Measurements from ENCODE around the gene EEF1G.
"Not testable (repeated sequence)": the region's sequence is repeated elsewhere in the genome, so short reads cannot be mapped to it uniquely, and the experiment has no call there.

The EEF1G gene

DNA sequence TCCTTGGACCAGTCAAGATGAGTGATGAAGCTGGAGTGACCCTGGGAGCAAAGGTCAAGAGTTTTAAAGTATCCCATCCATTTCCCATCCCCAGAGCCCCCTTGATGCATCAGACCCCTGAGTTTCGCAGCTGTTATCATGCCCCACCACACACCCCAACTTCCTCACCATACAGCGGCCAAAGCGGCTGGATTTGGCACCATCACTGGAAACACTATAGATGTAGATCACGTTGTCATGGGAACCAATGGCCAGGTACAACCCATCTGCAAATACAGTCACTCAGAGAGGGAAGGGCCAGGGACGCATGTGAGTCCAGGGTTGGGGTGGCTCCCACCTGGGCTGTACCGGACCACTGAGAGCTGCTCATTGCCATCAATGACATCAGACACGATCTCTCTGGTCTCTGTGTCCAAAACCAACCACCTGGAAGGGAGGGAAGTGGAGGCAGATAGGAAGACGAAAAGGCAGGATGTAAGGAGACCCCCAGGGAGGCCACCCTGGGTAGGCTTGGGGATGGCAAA is 30.1 kb upstream of the EEF1G start:
- no peak for DNase-seq (ENCODE audit: low read depth)

DNA sequence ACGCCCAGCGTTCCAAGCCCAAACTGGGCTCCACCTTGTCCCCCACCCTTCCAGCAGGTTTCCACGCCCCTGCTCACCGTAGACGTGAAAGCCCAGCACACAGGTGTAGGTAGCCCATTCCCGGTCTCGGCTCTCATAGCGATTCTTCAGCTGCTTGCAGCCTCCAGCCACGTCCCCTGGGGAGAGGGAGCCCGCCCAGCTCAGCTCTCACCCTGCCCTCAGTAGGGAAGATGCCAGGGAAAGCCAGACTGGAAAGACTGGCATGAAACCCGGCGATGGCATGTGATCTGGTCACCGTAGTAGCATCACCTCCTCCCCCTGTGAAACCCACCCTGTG is 29.3 kb upstream of the EEF1G start:
- no peak for DNase-seq (ENCODE audit: low read depth)

DNA sequence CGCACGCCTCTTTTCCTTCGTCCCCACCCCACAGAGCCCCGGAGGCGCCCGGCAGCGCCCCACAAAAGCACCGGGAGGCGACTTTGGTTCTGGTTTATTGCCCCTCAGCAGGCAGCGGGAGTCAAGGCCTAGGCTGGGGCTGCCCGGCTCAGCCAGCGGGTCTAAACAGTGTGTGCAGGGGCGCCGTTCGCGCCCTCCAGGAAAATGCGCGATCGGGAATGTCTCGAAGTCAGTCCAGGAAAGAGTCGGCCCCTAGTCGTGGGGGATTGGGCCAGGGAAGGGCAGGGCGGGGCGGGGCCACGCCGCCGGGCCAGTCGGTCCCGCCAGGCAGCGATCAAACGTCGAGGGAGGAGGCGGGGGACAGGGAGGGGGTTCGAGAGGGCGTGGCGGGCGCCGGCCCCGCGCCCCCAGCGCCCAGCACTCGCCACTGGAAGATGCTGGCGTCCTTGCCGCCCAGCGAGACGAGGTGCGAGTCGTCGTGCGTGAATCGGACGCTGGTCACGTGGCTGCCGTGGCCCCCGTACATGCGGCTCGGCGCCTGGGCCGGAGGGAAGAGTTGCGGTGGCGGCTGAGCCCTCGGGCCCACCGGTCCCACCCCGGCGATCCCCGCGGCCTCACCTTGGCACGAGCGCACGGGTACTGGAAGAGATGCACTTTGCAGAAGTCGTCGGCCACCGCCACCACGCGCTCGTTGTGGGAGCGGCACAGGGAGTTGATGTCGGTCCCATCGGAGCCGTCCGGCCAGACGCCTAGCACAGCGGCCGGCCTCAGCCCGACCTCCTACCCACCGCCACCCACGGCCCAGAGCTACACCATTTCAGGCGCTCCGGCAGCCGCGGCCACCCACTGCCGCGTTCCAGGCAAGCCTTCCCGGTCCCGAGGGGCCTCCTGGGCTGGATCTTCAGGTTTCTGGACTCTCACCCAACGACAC is 28.7 kb upstream of the EEF1G start:
- DNase-seq (ENCODE audit: low read depth): no peak

DNA sequence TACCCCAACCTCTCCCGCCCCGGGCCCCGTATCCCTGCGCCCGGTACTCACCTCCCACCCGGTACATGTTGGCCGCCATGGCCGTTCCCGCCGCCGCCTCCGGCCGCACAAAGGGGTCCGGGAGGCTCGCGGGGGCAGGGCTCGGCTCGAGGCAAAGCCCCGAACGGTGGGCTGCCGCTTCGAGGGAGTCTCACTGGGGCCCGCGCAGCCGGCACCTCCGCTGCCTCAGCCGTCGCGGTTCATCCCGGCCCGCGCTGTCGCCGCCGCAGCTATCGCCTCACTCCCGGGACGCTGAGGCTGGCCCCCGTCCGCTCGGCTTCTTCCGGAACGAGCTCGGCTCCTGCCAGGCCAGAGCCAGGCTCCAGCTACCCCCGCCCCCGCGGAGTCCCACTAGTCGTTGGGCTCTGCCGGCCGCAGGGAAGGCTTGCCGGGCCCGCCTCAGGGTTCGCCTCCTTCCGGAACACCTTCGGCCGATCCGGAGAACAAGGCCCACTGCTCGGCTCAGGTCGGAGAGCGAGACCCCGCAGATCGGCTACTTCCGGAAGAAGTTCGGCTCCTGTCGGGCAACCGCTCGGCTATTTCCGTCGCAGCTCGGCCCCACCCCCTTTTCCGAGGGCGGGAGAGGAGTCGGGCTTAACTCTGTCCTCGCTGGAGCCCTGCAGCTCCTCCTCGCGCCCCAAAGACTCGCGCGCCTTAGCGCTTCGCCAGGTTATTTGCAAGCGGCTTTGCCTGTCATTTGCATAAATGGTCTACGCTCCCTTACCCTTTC is 27.9 kb upstream of the EEF1G start, which contains the start of gene MTA2:
TSS of gene MTA2 (minus strand) at position 494 of the 769 bp plus-strand sequence. CDS start at position 79, 415 bp downstream.
- DNase-seq (ENCODE audit: low read depth): peak; percentile 99

DNA sequence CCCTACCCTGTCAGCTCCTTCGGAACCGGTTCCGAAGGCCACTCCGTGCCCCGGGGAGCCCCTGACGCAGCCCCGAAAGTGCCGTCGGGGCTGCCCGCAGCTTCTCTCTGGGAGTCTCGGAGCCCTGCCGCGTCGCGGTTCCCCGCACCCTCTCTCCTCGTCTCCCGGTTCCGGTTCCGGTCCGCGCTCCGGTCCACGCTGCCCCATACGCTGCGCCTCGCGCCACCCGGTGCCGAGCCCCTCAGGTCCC is 27.4 kb upstream of the EEF1G start:
- DNase-seq (ENCODE audit: low read depth): peak; percentile 32

DNA sequence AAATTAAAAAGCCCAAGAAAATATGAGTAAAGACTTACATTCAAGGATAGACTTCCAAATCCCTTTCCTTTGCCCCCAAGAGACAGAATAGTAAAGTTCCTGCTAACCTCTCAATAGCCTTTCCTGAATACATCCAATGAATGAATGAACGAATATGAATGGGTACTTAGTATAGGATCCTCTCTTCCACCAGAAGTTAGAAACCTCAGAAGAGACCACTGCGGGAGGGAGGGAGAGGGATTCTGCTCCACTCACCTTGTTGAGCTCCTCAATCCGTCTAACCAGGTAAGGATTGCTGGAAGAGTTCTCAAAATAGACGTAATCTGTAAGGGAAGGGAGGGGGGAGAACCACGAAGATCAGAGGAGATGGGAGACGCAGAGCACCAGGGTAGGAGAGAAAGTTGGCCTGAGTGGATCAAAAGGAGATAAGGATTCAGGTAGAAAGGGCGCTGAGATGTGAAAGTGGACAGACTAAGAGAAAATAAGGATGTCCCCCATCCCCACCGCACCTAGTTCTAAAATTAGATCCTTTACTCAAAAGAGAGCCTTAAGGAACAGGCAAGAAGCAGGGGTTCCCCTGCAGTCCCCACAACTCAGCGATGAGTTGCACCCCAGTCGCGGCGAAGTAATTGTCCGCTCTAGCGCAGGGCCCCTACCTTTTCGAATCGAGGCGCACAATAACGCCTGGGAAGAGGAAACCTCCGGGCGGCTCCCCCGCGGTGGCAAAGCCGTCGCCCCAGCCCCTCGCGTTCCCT is 26.9 kb upstream of the EEF1G start:
- DNase-seq (ENCODE audit: low read depth): peak; percentile 13

DNA sequence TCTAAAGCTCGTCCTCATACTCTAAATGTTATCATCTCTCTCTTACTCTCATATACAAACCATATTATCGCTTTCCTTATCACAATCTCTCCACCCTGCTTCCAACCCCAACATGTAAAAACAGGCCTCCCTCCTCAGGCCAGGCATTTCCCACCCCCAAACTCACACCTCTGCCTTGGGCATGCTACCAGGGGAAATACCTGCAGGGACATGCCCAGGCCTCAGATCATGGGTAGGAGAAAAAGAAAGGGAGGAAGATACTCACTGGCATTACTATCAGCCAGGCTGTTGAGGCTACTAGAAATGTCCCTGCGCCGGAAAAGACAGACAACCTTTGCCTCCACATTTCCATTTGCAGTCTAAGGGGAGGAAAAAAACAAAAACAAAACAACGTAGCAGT is 26.2 kb upstream of the EEF1G start:
- DNase-seq (ENCODE audit: low read depth): no peak

DNA sequence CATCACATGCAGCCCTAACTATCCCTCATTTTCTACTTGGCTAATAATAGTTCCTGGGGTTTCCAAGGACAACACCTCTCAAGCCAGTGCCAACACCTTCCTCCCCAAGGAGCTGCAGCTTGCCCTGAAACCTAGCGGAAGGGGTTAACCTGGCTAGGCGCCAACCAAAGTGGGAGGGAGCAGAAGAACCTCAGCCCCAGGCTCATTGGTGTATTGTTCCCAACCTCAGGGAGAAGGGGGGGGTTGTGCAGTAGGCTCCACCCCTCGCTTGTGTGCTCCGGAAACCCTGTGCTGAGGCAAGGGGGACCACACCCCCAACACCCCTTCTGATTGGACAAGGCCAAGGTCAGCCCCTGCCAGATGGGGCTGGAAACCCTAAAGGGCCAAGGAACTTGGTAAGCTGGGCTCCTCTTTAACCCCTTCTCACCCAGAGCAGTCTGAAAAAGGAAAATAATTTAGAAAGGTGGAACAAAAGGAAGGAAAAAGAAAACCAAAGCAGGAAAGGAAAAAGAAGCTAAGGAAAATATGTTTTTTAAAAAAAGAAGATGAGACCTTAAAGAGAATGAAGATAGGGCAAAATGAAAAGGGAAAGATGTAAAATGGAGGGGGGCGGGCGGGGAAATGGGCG is 25.5 kb upstream of the EEF1G start:
- peak; percentile 93 for DNase-seq (ENCODE audit: low read depth)

DNA sequence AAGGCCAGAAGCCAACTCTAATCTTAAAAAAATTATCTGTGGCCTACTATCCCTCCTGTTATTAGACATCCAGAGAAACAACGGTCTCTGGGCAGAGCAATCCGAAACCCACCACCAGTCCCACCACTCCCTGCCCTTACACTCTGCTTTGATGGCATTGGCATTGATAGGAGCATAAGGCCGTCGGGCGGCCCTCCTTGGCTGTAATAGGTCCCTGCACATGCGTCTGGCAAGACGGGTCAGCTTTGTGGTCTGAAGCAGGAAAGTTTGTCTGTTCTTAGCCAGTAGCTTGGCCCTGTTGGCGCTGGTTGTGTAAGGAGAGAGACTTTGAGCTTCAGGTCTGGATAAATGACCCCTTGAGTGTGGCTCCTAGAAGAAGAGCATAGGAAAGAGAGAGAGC is 21.4 kb upstream of the EEF1G start:
- no peak for DNase-seq (ENCODE audit: low read depth)

DNA sequence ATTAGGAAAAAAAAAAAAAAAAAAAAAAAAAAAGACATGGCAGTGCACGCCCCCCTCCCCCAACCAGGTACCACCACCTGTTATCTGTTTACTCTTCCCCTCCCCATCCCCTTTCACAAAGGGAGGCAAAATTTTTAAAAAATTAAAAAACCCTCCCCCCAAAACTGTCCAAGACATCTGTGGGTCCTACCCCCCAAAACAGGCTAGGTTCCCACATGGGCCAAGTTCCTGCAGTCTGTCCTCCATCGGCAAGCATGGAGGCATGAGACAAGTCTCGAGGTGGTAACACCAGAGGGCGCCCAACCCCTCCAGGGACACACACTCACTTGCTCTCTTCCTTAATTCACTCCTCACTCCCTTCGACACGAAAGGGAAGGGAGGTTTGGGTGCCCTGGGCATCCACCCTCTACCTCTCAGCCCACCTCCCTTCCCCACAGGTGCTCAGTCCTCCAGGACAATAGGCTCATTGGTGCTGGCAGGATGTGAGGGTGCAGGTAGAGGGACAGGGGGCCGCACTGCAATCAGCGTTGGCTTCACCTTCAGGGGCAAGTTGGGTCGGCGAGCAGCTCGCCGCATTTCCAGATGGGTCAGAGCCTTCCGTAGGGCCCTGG is 19.8 kb upstream of the EEF1G start:
- DNase-seq (ENCODE audit: low read depth): peak; percentile 54

DNA sequence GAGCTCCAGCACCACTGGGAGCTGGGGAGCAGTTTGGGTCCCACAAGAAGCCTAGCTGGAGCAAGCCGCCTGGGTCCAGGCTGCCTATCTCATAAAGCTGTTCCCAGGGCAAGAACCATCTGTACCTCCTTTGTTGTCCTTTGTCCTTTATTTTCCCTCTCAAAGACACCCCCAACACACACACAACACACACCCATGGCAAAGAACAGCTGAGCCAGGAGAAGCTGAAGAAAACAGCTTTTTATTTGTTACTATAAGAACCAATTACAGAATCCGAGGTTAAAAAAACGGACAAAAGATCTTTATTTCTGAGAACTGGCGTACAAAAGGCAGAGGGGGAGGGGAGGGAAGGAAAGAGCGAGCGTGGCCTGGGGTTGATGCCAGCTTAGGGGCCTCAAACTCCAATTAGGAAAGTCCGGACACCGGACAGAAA is 19.3 kb upstream of the EEF1G start:
- DNase-seq (ENCODE audit: low read depth): no peak

DNA sequence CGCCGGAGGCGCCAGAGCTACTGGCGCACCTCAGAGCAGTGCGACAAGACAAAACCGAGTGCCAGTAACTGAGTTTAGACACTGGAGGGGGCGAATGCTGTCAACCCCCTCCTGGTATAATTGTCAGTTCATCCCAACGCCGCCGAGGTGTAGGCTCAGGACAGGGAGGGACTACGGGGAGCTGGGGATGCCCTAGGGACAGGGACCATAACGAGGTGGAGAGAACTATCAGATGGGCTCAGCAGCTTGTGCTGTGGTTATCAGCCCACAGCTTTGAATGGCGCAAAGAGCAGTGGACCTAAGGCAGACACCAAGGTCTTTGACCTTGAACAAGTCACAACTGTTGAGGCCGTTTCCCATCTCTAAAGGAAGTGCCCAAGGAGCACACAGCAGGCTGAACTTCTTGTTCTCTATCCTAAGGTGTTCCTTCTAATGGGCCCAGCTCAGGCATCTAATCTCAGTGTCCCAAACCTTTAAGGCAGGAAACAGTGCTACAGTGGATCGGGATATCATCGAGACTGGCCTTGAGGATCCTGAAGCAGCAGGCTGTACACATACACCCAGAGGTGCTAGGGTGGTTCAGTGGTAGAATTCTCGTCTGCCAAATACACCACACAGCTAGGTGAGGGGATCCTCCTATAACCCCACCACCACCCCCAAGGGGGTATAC is 18.6 kb upstream of the EEF1G start:
- no peak for DNase-seq (ENCODE audit: low read depth)

DNA sequence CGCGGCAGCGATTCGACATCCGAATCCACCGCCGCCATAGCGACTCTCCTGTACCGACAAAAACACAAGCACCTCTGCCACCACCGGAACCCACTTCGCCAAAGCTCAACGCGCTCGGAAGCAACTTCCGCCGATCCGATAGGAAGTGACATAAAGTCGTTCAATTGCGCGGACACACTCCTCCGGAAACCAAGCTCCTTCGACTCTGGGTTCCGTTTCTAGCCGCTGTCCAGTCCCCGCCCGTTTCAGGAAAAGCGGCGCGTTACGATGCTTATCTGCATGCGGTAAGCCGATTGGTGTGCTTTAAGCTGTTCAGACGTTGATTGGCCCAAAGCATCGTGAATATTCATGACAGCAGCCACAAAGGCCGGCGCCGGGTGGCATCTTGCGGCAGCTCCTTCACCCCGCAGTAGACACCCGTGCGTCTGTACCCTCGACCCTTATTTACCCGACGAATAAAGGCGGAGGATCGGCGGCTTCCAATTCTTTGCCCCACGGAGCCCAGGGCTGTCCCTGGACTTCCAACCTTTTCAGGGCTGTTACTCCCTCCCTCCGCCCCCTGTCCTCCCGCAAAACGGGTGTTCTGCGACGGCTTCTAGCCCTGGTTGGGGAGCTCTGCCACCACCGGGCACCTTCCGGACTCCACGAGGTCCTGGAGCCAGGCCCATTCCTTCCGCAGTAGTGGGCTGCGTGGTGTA is 17.9 kb upstream of the EEF1G start, which contains the start of gene TUT1:
TSS of gene TUT1 (minus strand) at position 76 of the 698 bp plus-strand sequence. CDS start at position 38, 38 bp downstream.
- DNase-seq (ENCODE audit: low read depth): peak; percentile 92

DNA sequence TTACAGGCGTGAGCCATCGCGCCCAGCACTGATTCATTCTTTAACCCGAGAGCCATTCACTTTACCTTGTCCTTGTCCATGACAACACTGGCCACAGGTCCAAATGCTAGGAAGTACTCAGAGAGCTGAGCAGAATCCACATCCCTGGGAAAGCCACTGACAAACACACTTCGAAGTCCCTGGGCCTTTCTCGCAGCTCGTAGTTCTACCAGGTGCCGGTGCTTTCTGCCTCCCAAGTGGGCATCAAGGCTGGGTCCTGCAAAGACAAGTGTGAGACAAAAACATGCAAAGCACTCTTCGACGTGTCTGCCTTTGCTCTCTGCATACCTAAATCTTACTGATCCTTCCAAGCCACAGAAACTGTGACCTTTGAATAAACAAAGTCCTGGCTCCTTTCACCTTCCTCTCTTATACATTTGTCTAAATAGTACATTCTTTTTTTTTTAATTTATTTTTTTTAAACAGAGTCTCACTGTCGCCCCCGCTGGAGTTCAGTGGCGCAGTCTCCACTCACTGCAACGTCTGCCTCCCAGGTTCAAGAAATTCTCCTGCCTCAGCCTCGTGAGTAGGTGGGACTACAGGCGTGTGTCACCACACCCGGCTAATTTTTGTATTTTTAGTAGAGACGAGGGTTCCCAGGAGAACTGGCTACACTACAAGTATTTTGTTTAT is 15.4 kb upstream of the EEF1G start:
- no peak for DNase-seq (ENCODE audit: low read depth)

DNA sequence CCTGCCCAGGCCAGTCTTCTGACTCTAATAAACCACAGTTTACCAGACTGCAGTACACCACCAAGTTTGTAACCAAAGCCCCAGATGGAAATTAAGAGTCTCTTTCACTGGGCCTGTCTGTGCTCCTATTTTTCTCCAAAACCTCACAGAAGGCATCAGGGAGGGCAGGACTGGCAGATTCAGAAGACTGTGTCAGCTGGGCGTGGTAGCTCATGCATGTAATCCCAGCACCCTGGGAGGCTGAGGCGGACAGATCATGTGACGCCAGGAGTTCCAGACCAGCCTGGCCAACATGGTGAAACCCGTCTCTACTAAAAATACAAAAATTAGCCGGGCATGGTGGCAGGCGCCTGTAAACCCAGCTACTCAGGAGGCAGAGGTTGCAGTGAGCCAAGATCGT is 11.7 kb upstream of the EEF1G start:
- not testable (repeated sequence) for DNase-seq (ENCODE audit: low read depth)

DNA sequence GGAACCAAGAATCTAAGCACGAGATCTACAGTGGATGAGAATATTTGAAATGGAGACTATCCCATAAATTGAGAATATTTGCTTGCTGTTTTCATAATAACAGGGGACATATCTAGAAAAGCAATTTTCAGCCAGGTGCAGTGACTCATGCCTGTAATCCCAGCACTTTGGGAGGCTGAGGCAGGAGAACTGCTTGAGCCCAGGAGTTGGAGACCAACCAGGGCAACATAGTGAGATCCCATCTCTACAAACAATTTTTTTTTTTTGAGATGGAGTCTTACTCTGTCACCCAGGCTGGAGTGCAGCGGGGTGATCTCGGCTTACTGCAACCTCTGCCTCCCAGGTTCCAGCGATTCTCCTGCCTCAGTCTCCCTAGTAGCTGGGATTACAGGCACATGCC is 8.0 kb upstream of the EEF1G start:
- not testable (repeated sequence) for DNase-seq (ENCODE audit: low read depth)

DNA sequence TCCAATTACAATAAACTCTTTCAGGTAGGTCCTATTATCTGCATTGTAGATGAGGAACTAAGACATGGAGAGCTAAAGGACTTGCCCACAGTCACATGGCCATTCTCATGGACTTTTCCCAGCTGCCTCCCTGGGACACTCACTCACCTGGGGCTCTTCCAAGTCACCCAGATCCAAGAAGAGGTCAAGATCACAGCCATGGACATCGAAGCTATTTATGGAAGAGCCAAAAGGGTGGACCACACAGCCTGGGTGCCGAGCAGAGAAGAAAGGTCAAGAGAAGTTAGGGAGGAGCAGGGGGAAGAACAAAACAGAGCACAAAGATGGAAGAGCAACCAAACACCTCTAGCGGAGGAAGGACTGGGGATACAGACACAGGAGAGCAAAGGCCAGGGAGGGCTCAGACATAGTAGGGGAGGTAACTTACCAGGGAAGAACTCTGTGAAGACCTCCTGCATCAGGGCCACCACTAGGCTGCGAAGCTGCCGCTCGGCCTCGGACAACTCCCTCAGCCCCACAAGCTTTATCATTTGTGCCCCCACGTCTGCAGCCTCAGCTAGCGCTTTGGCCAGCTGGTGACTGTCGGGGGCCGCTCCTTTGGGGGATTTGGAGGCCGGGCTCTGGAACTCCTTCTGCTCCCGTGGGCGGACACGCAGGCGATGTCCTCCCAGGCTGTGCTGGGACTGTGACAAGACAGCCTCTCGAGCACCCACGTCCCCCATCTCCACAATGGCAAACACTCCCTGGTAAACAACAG is 7.4 kb upstream of the EEF1G start:
- no peak for DNase-seq (ENCODE audit: low read depth)

DNA sequence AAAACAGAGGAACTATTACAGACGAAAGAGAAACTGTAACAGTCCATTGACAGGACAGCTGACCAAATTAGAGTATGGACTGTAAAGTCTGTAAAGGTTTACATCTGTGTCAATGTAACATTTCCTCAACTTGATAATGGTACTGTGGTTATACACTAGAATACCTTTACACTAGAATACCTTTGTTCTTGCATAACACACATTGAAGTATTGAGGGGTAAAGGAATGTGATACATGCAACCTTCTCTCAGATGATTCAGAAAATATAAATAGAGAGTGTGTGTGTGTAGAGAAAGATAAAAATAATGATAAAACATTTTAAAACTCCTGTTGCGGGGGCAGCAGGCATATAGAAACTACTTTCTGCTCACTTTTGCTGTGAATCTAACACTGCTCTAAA is 5.6 kb upstream of the EEF1G start:
- no peak for DNase-seq (ENCODE audit: low read depth)

DNA sequence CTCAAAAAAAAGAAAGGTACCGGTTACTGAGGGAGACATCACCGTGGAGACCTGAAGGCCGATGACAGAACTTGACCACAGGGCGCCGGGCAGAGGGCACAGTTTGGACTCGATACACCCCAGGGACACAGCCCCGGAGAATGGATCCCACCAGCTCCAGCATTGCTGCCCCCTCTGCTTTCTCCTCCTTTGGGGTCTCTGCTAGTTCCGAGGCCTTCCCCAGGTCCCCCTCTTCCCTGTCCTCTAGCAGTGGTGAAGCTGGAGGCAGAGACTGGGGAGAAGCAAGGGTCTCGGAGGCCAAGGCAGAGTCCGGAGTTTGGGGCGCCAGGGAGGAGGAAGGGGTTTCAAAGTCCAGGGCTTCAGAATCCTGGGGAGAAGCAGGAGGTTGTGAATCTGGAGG is 4.8 kb upstream of the EEF1G start:
- DNase-seq (ENCODE audit: low read depth): no peak

Data from activated T-helper 1 cell treated with Interleukin-2 at 50 U/mL for 16 hours (primary cell).